NCI-H82 (cell line): ENCODE results near the gene OSMR.
"Not testable (repeated sequence)": the region's sequence is repeated elsewhere in the genome, so short reads cannot be mapped to it uniquely, and the experiment has no call there.

Source experiments
- DNase-seq: peaks from one replicate; lab custom pipeline; 2025; lab: John Stamatoyannopoulos, UW

Gene OSMR

DNA sequence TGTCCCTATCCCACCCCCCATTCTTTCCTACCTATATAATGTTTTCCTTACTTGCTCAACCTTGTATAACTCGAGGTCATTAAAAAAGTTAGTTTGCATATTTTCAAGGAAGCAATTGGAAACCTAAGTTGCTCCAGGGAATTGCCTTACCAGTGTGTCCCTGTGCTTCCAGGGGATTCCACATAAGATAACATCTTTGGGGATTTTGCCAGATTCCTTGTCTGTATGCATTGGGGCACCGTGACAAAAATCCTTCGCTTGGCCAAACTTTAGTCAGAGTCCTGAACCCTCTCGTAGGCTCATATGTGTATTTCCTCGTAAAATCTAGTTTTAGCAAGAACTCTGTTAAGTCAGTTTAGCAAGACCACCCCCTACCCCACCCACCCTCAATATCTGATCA, 14.7 kb upstream of the OSMR start:
- DNase-seq = no peak

GRCh38 chr5:38831909-38832308, 13.9 kb upstream of the OSMR start:
- DNase-seq = peak; percentile 63

DNA sequence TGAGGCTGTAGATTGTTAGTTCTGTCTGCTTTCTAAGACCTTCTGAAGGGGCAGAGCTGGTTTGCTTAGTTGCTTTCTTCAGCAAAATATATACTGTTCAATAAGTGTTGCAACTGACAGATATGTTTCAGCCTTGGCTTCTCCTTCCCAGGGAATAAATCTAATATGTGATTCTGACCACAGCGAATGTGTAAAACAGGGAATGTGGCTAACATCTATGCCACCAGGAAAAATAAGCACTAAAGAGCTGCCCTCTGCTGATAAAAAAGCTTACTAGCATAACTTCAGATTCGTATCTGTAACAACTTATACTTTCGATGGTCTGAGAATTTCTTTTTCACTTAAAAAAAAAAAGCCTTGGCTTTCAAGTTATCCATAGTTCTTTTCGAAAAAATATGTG, 13.0 kb upstream of the OSMR start:
- DNase-seq = no peak

- DNase-seq = no peak
These were observed 9.9 kb upstream of the OSMR start for GRCh38 chr5:38835887-38836286.

- no peak for DNase-seq
These were observed 8.4 kb upstream of the OSMR start for GRCh38 chr5:38837416-38837815.

DNA sequence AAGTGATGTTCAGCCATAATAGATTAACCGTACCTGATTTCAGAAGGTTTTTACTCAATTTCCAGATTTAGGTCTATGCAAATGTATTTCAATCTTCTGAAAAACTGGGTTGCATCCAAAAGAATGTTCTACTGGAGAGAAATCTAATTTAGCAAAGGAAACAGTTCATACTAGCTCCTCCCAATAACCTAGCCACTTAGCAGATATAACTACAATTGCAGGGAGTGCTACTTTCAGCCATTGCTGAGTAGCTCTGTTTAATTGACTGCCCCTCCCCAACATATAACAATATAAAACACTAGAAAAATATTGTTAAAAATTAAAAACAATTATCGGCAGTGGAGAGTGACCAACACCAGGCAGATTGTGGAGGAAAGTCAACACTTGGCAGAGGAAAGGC, 7.9 kb upstream of the OSMR start:
- no peak for DNase-seq

- DNase-seq = no peak
These were observed 2.1 kb upstream of the OSMR start for GRCh38 chr5:38843665-38844064.

DNA sequence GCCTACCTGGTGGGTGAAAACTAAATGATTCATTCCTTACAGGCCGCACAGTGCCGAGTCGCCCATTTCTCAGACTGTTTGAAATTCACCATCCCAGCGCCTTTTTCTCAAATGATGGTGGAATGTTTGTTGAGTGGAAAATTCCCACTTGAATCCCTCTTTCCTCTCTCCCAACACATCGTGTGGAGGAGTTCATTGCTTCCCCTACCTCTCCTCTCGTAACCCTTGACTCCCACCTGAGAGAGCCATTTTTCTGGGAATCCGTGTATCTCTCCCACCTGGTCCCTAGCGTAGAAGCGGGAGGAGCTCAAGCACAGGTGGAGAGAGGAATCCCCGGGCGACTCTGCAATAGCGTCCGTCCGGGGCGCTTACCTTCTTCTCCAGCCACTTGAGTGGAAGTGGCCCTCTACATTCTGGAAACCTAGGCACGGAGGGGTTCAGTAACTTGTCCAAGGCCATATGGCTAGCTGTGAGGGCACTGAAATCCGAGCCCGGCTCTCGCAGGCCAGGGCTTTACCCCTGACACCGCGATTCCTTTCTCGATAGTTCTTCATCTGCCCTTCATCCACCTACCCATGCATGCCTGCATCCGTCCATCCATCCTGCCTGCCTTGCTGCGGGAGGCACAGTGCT, 683 bp downstream of the OSMR start:
- no peak for DNase-seq

DNA sequence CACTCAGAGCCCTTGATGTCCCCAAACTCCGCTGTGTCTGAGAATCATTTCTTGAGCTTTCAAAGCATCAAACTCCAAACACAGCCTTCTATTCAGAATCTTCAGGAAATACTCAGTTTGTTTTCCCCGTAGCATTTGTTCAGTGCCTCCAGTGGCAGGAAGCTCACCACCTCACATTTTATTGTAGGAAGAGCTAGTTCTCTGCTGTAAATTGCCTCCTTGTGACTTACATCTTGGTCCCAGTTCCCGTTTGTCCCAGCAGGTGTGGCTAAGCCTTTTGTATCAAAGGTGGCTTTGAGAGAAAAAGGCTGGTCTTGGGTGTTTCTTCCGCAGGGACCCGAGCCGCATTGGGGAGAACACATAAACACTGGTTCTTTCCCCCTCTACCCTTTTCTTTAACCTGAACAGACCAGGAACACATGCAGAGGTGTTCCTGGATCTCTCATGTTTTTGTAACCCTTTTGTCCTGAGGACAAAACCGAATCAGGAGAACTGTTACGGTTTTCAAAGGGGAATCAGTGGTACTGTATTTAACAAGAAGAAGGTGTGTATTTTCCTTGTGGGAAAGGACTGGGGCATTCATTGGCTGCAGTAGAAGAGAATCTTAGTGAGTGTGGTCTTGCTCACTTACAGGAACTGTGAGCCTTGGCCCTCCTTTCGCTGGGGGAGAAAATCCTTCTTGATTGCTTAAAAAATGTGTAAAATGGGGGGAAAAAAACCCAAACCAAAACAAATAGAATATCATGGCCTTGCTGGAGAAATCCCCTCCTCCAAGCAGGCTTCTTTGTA, 1.9 kb downstream of the OSMR start:
- no peak for DNase-seq

DNA sequence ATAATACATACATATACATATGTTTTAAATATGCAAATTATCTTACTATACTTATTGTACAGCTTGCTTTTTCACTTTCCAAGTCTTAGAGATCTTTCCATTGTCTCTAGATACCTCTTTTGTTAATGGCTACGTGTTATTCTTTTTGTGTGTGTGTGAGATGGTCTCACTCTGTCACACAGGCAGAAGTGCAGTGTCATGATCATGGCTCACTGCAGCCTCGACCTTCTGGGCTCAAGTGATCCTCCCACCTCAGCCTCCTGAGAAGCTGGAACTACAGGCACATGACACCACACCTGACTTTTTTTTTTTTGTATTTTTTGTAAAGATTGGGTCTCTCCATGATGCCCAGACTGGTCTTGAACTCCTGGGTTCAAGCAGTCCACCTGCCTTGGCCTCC, 2.8 kb downstream of the OSMR start:
- no peak for DNase-seq

- DNase-seq = not testable (repeated sequence)
These were observed 5.8 kb downstream of the OSMR start for GRCh38 chr5:38851640-38852039.

DNA sequence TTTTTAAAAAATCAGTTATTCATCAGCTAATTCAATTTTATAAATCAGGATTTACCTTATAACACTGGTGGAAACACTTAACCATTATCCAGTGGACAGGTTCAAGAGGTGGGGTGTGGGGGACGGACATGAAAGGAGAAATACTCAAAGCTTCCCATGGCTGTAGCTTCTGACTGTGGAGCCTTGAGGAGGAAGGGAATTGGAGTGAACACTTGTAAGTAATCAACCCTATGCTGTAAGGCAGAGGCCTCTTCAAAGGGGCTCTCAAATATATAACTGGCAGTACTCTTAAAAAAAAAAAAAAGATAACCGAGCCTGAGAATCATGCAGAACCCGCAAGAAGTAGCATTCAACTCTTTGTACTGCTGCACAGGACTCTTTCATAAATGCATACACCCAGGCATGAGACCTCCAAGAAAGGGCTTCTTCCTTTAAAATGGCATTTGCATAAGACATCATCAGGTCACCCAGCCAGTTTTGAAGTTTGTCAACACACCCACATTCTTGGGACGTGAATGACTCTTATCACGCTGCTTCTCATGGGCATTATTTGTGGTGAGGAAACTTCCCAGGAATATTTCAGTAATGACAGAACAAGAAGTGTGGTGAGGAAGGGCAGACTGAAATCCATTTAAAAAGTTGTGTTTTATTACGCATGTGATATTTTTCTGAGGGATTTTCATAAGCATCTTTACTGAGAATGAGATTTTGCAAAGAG, 8.1 kb downstream of the OSMR start:
- no peak for DNase-seq

DNA sequence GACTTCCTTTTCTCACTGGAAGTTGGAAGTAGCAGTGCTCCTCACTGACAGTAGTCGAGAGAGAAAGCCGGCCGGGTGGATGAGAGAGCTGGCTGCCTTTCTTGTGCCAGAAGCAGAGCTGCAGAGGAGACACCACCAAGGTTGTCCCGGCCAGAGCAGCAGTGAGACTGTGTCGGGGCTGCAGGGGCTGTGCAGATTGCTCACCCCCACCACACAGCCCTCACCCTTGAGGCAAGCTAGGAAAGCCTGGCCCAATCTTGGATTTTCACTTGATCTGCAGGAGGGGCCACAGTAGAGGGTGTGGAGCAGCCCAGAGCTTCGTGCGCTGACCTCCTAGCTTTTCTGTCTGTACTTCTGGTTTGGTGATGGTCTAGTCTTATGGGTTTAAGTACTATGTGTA, 9.1 kb downstream of the OSMR start:
- DNase-seq = no peak

DNA sequence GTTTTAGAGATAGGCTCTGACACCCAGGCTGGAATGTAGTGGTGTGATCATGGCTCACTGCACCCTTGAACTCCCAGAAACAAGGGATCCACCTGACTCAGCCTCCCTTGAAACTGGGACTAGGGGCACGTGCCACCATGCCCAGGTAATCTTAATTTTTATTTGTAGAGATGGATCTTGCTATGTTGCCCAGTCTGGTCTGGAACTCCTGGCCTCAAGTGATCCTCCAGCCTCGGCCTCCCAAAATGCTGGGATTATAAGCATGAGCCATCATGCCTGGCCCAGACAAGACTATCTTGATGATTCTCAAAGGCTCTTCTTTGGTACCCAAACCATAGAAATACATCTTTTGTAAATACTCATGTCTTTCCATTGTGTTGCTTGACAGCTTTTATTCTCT, 10.8 kb downstream of the OSMR start:
- DNase-seq = no peak

DNA sequence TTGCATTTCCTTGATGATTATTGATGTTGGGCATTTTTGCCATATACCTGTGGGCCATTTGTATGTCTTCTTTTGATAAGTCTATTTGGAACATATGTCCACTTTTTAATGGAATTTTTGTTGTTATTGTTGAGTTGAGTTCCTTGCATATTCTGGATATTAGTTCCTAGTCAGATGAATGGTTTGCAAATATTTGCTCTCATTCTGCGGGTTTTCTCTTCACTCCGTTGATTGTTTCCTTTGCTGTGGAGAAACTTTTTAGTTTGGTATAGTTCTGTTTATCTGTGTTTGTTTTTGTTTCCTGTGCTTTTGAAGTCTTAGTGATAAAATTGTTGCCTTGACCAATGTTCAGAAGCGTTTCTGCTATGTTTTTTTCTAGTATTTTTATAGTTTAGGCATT, 13.0 kb downstream of the OSMR start:
- no peak for DNase-seq

GRCh38 chr5:38861986-38862770, 16.4 kb downstream of the OSMR start:
- not testable (repeated sequence) for DNase-seq

- DNase-seq = no peak
These were observed 20.7 kb downstream of the OSMR start for GRCh38 chr5:38866362-38867031.

DNA sequence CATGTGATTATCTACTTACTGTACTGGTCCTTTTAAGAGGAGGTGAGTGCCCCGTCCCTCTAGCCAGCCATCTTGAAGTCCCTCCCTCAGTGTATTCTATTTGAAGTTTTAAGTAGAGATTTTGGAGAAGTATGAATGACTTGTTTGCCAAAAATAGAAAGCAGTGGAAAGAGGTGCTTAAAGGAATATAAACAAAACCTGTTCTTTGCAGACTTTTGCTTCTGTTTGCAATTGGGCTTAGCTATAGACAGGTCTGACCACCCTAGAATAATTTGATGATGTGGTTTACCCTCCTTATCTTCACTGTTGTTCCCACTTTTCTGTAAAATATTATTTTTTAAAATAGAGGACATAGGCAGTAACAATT, 21.2 kb downstream of the OSMR start:
- no peak for DNase-seq

- no peak for DNase-seq
These were observed 21.6 kb downstream of the OSMR start for GRCh38 chr5:38867416-38867815.

DNA sequence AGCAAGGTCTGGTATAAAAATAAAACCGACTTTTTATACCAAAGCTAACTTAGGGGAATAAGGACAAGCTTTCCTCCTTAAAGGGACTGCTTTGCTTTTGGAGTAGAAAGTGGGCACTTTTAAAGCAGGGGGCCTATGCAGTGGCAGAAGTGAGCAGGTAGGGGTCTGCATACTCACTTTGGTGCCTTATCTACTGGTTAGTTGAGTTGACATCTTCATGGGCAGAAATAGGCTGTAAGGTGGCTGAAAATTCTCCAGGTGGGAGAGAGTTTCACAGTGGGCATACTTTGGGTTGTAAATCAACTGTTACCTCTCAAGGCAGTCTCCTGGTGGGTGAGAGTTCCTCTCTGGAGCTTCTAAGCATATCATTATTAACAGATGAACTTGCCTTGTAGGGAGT, 24.8 kb downstream of the OSMR start:
- no peak for DNase-seq

GRCh38 chr5:38871058-38871605, 25.3 kb downstream of the OSMR start:
- DNase-seq = no peak
